Sigmoid colon (tissue), 4 donors: ENCODE data around the gene MCM9.

ENCODE experiments used
- CTCF ChIP-seq, 4 experiments: fragments of 450-650 bp in 3 of 4; fragments of 200-600 bp in 1 of 4; IDR thresholded peaks; one replicate each; pipeline ENCODE4 v1.5.1; 2016 to 2019; ENCODE audit warnings: antibody characterized with exemption in 4 of 4, mild to moderate bottlenecking in 3 of 4, moderate library complexity in 2 of 4
- EP300 ChIP-seq, 4 donors: sonication (generic); formaldehyde crosslinking; IDR thresholded peaks; one replicate each; pipeline ENCODE4 v1.6.1; 2017; ENCODE audit warnings: antibody characterized with exemption in 4 of 4
- POLR2A ChIP-seq, 2 donors: fragments of 450-650 bp; IDR thresholded peaks; one replicate each; pipeline ENCODE4 v1.6.1; 2016; ENCODE audit warnings: antibody characterized with exemption in 2 of 2, mild to moderate bottlenecking in 2 of 2, moderate library complexity in 2 of 2
- POLR2AphosphoS5 ChIP-seq, 4 donors: sonication (generic); formaldehyde crosslinking; IDR thresholded peaks; one replicate each; pipeline ENCODE4 v1.6.1; 2017; ENCODE audit warnings: antibody characterized with exemption in 4 of 4

- TF ChIP-seq CTCF (IDR thresholded peaks at IDR 0.05): no peak
- no peak for TF ChIP-seq POLR2AphosphoS5 (IDR thresholded peaks at IDR 0.05)
- TF ChIP-seq POLR2A (IDR thresholded peaks at IDR 0.05): no peak
- TF ChIP-seq EP300 (IDR thresholded peaks at IDR 0.05): no peak
Measured at GRCh38 chr6:118786596-118787453, 148.1 kb downstream of the MCM9 start.
